ENCODE data around the gene CDH24.

- TF ChIP-seq CTCF (IDR thresholded peaks at IDR 0.05 in 4 of 5, conservative IDR thresholded peaks at IDR 0.05 in 1 of 5) (no peak), POLR2A (IDR thresholded peaks at IDR 0.05) (no peak)
Observed at GRCh38 chr14:23006188-23006534, 51.2 kb downstream of the CDH24 start.
